SHP77 treated with DMSO at 0.1 percent for 48 hours (cell line): ENCODE measurements around the gene CLCN4.

Experiments
- DNase-seq: peaks from one replicate; lab custom pipeline; 2025; lab: John Stamatoyannopoulos, UW

The CLCN4 gene

GRCh38 chrX:10130354-10130753, 26.4 kb upstream of the CLCN4 start:
- no peak for DNase-seq

- DNase-seq = no peak
Measured at GRCh38 chrX:10133980-10134676, 22.6 kb upstream of the CLCN4 start.

DNA sequence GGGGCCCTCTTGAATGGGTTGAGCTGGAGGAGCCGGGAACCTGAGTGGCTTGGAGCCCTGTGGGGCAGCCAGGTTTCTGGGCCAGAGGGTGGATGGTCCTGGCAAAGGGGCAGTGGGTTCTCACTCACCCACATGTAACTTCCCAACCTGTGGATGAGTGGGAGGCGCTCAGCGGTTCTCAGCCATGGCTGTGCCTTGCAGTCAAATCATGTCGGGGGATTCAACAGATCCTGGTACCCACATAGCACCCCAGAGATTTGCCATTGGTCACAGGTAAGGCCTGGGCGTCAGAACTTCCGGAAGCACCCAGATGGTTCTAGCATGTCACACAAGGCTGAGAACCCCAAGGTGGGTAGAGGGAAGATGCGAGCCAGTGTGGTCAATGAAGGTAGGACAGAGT, 21.9 kb upstream of the CLCN4 start:
- no peak for DNase-seq

DNA sequence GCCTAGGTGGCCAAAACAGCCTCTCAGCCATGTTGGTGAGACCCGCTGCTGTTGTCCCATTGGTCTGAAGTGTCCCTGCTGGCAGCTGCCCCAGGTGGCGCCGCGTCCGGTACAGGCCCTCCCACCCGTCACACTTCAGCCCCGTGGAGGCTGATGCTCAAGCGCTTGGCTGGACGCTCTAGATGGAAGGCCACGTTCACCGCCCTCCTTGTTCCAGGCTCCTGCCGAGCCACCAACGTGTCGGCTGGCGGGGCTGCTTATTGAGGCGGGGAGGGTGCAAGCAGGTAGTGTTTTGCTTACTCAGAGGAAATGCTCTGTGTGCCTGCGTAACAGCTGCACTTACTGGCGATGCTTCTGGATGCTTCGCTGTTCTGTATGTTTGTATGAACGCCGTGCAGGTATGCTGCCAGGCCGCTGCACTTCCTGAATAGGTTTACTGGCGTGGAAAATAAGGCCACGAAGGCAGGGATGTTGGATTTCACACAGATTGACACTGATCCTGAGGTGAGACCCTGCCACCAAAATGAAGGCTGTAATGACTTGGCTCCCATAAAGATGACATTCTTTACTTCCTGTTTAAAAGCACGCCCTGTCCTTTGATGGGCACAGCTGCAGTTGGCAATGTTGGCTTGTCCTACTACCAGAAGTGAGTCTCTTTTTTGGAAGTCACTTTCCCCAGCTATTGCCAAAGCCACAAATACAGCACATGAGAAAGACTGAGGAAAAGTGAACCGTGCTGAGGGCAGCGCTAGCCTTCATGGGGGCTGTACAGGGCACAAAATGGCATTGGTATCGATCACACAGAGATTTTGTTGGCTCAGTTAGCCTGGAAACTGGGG, 21.0 kb upstream of the CLCN4 start:
- DNase-seq = no peak

DNA sequence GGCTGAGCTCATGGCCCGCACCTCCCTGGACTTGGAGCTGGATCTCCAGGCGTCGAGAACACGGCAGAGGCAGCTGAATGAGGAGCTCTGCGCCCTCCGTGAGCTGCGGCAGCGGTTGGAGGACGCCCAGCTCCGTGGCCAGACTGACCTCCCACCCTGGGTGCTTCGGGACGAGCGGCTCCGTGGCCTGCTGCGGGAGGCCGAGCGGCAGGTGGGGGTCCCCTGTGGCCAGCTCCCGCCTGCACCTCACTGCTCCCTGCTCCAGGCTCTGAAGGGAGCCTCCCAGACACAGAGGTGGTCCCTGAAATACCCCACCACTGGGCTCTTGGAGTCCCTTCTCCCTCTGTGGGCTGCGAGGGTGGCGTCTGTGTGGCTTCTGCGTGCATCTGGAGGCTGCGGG, 18.0 kb upstream of the CLCN4 start:
- DNase-seq = no peak

GRCh38 chrX:10140264-10140663, 16.5 kb upstream of the CLCN4 start:
- no peak for DNase-seq

DNA sequence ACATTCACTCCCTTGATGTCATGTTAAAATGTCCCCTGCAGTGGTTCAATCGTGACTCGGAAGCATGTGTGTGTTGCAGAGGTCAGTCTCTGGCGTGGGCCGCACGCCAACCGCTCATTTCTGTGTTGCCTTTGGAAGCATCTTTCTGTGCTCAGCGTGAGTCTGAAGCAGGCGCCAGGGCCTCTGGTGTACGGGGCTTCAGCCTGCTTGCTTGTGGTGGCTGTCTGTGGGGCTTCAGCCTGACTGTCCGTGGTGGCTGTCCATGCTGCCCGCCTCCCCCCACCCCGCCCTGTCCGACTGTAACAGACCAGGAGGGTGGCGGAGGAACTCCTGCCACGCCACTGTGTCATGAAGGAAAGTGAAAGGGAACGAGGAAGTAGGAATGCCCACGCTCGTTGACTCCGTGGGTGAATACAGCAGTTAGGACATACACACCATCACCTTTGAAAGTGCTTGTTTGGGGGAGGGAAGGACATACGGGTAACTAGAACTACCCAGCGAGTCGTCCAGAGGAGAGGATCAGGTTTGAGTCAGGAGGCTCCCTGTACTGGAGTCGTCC, 14.7 kb upstream of the CLCN4 start:
- no peak for DNase-seq

- no peak for DNase-seq
Measured at GRCh38 chrX:10143071-10143983, 13.4 kb upstream of the CLCN4 start.

DNA sequence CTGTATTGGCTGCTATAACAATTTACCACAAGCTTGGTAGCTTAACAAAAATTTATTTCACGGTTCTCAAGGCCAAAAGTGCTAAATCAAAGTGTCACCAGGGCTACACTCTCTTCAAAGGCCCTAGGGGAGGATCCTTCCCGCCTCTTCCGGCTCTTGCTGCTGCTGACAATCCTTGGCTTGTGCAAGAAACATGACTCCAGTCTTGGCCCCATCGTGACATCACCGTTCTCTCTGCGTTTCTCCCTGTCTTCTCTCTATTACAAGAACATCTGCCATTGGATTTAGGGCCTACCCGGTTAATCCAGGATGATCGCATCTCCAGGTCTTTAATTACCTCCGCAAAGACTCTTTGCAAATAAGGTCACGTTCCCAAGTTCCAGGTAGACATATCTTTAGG, 10.4 kb upstream of the CLCN4 start:
- DNase-seq = no peak

DNA sequence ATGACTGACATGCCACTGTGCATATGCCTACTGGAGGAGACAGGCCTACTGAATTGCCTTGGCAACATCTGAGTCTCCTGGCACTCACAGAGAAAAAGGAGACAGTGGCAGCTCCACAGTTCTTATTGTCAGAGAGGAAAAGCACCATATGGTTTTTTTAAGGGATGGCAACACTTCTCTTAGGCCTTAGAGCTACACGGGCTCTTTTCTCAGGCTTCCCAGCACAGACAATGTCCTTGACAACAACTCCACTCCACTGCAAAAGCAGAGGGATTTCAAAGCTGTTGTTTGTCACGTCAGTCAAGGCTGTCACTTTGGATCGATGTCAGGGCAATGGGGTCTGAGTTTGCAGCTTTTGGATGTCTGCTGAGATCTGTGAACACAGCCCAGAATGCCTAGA, 4.7 kb upstream of the CLCN4 start:
- no peak for DNase-seq

GRCh38 chrX:10155137-10155536, 1.6 kb upstream of the CLCN4 start:
- DNase-seq = no peak

- no peak for DNase-seq
Measured at GRCh38 chrX:10157032-10157341, 212 bp downstream of the CLCN4 start.

DNA sequence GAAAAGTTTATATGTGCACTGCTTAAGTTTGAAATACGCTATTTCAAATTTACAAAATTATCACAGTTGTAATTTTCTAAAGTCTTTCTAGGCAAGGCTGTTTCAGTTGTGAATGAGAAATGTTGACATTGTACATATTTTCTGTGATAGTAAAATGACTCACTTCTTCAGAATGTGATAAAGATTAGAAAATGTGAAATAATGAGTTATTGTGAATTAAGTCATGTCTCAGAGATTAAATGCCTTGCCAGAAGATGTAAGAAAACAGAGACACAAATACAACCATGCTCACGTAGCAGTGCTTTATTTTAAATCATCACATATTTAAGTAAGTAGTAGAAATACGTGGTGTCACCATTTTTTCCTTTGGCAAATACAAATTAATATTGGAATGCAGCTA, 768 bp downstream of the CLCN4 start:
- no peak for DNase-seq

DNA sequence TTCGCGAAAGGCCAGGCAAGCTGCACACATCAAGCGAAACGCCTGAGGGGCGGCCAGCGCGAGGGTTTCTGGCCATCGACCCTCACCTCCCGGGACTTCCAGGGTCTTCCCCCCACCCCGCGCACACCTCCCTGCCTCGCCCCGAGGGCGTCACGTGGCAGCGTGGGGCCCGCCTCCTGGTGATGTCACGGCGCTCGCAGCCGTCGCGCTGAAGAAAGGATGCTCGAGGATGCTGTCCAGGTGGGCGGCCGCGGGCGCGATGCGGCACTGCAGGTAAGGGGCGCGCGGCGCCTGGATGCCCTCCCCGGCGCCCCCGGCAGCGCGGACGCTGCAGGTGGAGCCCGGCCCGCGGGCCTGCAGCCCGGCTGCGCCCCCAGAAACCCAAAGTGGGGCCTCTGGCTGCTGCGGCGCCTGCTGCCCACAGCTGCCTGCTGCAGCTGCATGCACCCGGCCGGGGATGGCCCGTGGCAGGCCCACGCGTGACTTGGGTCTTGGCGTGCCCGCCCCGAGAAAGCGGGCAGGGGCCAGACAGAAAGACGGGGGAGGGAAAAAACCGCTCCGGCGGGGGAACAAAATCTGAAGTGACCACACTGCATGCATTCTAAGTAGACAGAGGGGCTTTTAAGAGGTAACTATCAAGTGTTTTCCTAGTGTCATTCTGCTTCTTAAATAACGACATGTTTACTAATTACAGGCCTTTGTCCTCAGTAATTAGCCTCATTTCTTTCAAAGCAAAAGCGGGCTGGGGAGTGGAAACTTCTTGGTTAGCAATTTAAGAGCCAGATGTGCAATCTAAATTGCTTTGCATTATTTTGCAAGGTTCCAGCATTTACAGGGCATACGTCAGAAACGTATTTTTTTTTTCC, 1.7 kb downstream of the CLCN4 start:
- DNase-seq = no peak

GRCh38 chrX:10159145-10159468, 2.3 kb downstream of the CLCN4 start:
- no peak for DNase-seq

DNA sequence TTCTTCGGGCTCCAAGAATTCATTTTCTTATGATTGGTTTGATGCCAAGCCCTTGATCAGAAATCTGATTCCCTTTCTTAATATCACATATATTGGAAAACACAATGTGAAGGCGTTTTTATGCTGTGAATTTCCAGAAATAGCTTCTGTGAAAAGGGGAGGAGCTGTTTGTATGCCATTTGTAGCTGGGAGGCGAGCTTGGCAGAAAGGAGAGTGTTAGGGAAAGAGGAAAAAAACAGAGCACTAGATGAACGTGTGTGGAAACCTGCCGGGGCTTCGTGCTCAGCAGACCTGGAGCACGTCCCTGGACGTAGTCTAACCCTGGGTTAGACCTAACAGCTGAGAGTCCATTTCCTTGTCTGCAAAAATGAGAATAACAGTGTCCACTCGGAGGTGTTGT, 3.4 kb downstream of the CLCN4 start:
- DNase-seq = no peak

GRCh38 chrX:10163031-10163430, 6.3 kb downstream of the CLCN4 start:
- DNase-seq = no peak

DNA sequence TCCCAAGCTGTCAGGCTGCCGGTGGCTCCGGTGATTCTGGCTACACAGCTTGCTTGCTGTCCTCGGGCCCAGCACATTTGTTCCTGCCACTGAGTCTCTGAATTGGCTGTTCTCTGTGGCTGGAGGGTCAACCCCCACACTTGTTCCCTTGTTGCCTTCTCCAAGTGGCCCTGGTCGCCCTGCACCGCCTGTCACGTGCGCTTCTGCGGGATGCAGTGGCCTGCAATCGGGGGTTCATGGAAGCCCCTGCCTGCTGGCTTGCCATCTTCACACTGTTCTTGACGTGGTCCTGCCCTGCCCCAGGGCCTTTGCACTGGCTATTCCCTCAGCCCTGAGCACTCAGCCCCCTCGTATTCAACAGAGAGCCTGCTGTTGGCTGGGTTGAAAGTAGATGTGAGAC, 8.1 kb downstream of the CLCN4 start:
- DNase-seq = no peak

- no peak for DNase-seq
Measured at GRCh38 chrX:10165580-10166247, 8.9 kb downstream of the CLCN4 start.

GRCh38 chrX:10166248-10166716, 9.5 kb downstream of the CLCN4 start:
- DNase-seq = no peak

DNA sequence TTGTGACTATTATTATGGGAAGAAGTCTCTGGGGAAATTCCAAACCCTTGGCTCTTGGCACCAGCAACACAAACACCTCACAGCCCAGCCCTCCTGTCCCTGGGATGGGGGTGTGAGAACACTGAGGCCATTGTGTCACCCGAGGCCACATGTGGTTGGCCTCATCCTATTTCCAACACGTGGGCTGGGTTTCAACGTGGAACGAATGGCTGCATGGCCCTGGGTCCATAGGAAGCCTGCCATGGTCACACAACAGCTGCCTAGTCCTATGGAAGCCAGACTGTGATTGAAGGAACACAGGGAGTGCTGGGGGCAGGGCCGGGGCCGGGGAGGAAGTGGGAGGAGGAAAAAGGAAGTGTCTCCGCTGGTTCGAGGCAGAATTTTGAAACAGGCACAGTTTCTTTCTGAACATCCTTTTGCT, 10.0 kb downstream of the CLCN4 start:
- DNase-seq = no peak
